H7 (cell line): ENCODE measurements around the gene ZFYVE27. TPM values are rescaled to one million over a fixed set of nuclear protein-coding genes. Genes with fewer than 3 reads are reported as not detected.

Experiments used
- DNase-seq: peaks from one replicate; pipeline ENCODE4 v3.0.0; 2012
- H3K27me3 ChIP-seq: 2 replicates; pipeline ENCODE4 v1.6.0; 2011; ENCODE audit warnings: mild to moderate bottlenecking, low read length; ENCODE audit not compliant: control insufficient read depth, insufficient read depth
- H3K36me3 ChIP-seq: replicated peaks from 2 replicates; pipeline ENCODE4 v1.5.1; 2011; ENCODE audit warnings: low read length; ENCODE audit not compliant: control insufficient read depth, insufficient read depth
- H3K4me3 ChIP-seq: 2 replicates; pipeline ENCODE4 v1.5.1; 2011; ENCODE audit warnings: low read depth, mild to moderate bottlenecking, control low read depth, low read length, moderate library complexity; ENCODE audit not compliant: insufficient read depth
- total RNA-seq: library from RNA; depleted of rRNA; stranded (reverse); fragments of >200 nt; shearing (Covaris generic); gene quantifications from 2 replicates; pipeline ENCODE4 v1.2.3, GENCODE V29; 2014

Gene ZFYVE27
- total RNA-seq, 1 experiment from 2014 or later = 19.2 TPM

DNA sequence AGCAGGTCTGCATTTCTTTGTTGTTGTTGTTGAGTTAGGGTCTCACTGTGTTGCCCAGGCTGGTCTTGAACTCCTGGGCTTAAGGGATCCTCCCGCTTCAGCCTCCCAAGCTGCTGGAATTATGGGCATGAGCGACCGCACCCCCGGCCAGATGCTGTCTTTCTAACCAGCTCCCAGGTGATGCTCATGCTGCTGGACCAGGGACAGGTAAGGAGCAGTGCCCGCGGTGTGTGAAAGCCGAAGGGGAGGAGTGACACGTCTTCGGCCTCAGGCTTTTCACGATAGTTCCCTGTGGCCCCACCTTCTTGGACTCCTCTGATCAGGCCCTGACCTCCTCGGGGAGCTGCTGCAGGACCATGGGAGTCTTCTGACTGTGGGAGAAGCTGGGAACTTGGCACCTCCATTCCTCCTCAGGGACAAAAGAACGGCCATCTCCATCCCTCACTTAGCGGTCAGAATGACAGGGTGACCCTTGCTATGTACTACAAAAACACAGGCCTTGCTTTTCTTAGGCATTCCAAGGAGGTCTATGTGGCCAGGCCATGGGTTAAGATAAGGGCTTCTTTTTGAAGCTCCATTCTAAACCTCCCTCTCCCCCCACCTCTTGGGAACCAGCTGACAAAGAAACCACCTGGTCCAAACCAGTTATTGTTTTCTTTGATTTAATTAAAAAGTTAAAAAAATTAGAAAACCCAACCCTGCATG lies 29.3 kb downstream of the ZFYVE27 start:
- no peak for DNase-seq

GRCh38 chr10:97766996-97767924 lies 30.3 kb downstream of the ZFYVE27 start:
- Histone ChIP-seq H3K4me3 (no peak overlapping the region), H3K27me3 (peaks cover 34% of the 10 kb centered on the region), H3K36me3 (no peaks in the 10 kb centered on the region)
- DNase-seq = no peak

More for the DNA sequence above, 29.3 kb downstream of the ZFYVE27 start:
- H3K36me3 ChIP-seq = no peaks in the 10 kb centered on the region
- peaks cover 26% of the 10 kb centered on the region for H3K27me3 ChIP-seq
- no peak overlapping the region for H3K4me3 ChIP-seq

GRCh38 chr10:97768322-97769315 lies 31.7 kb downstream of the ZFYVE27 start:
- no peak for DNase-seq
- Histone ChIP-seq H3K27me3 (peaks cover 47% of the 10 kb centered on the region), H3K4me3 (no peak overlapping the region), H3K36me3 (no peaks in the 10 kb centered on the region)

DNA sequence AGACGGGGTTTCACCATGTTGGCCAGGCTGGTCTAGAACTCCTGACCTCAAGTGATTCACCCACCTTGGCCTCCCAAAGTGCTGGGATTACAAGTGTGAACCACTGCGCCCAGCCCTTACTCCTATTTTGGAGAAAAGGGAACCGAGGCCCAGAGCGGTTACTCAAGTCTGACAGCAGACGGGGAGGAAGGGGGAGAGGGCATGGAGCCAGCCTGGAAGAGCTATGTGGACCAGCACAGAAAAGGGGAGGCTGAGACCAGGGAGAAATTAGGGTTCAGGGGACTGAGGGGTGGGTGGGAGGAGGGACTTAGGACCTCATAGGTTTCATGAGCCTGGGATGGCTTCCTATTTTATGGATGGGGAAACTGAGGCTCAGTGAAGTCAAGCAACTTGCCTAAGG lies 33.3 kb downstream of the ZFYVE27 start:
- no peak overlapping the region for H3K4me3 ChIP-seq
- no peaks in the 10 kb centered on the region for H3K36me3 ChIP-seq
- no peak for DNase-seq
- peaks cover 48% of the 10 kb centered on the region for H3K27me3 ChIP-seq

DNA sequence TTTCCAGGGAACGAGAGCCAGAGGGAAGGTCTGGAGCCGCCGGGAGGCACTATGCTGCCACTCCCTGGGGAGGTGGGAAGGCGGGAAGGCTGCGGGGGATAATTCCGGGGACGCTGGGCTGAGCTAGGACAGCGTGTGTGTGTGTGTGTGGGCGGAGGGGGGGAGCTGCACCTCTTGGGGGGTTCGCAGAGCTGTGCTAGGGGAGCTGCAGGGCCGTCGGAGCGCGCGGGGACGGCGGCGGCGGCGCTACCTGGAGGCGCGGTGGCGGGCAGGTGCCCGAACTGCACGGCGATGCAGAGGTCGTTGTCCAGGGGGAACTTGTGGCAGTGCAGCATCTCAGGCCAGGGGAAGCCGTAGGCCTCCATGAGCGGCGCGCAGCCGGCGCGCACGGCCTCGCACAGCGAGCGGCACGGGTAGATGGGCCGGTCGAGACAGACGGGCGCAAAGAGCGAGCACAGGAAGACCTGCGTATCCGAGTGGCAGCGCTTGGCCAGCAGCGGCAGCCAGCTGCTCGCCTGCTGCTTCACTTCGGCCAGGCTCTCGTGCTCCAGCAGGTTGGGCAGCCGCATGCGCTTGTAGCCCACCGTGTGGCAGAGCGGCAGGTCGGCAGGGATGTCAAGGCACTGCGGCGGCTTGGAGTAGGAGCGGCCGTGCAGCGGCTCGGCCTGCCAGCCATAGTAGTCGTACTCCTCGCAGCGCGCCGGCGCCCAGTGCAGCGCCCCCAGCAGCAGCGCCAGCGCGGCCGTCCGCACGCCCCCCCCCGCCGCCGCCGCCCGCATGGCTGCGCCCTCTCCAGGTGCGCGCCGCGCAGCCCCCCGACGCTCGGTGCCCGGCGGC lies 34.3 kb downstream of the ZFYVE27 start:
- Histone ChIP-seq H3K27me3 (peaks cover 48% of the 10 kb centered on the region), H3K4me3 (peak overlapping the region; percentile 64), H3K36me3 (no peaks in the 10 kb centered on the region)
- peak; percentile 88 for DNase-seq

- H3K36me3 ChIP-seq = no peaks in the 10 kb centered on the region
- peak; percentile 95 for DNase-seq
- peak within 1 kb of the TSS; percentile 64 for H3K4me3 ChIP-seq
- peaks cover 48% of the 10 kb centered on the region for H3K27me3 ChIP-seq
Measured at GRCh38 chr10:97771913-97772823, 35.2 kb downstream of the ZFYVE27 start, which contains the start of gene SFRP5. Gene SFRP5, minus strand, starts transcription at chr10:97771999. Its CDS starts 166 bp downstream, at chr10:97771833.

DNA sequence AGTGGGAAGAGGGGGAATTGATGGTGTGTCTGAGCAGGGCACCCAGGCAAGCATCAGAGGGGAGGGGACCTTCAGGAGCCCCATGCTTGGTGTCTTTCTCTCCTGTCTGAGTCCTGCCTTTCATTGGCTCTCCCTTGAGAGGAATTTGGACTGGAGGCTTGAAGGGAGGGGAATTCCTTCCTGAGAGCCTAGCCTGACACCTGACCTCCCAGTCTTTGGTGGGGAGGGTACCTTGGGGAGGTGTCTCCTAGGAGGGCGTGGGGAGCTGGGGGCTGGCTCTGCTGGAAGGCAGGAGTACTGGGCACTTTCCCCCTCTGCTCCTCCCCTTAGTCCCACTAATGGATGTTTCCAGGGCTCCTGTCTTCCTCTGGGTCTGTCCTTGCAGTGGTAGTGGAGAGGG lies 36.2 kb downstream of the ZFYVE27 start:
- Histone ChIP-seq H3K4me3 (no peak overlapping the region), H3K36me3 (no peaks in the 10 kb centered on the region), H3K27me3 (peaks cover 48% of the 10 kb centered on the region)
- DNase-seq = peak; percentile 78

DNA sequence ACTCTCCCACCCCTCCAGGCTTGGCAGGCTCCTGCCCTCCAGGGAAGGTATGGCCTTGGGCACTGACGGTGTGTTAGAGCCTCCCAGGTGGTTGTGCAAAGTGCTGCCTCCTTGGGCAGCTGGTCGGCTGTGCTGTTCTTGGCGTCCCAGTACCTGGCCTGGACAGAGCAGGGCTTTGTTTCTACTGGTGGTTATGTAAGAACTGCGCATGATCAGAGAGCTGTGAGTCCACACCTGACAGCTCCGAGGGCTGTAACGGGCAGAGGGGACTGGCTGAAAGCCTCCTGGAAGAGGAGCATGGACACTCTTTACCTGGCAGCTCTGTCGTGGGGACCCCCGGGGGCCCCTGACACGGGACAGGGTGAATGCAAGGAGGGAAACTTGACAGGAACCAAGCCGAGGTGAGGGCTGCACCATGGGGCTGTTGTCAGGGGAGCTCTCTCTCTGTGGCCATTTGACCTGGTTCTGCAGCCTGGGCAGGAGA lies 37.9 kb downstream of the ZFYVE27 start:
- Histone ChIP-seq H3K36me3 (no peaks in the 10 kb centered on the region), H3K4me3 (no peak overlapping the region), H3K27me3 (peaks cover 36% of the 10 kb centered on the region)
- no peak for DNase-seq

GRCh38 chr10:97777143-97777542 lies 40.2 kb downstream of the ZFYVE27 start:
- DNase-seq = no peak
- Histone ChIP-seq H3K27me3 (peaks cover 15% of the 10 kb centered on the region), H3K4me3 (no peak overlapping the region), H3K36me3 (no peaks in the 10 kb centered on the region)

DNA sequence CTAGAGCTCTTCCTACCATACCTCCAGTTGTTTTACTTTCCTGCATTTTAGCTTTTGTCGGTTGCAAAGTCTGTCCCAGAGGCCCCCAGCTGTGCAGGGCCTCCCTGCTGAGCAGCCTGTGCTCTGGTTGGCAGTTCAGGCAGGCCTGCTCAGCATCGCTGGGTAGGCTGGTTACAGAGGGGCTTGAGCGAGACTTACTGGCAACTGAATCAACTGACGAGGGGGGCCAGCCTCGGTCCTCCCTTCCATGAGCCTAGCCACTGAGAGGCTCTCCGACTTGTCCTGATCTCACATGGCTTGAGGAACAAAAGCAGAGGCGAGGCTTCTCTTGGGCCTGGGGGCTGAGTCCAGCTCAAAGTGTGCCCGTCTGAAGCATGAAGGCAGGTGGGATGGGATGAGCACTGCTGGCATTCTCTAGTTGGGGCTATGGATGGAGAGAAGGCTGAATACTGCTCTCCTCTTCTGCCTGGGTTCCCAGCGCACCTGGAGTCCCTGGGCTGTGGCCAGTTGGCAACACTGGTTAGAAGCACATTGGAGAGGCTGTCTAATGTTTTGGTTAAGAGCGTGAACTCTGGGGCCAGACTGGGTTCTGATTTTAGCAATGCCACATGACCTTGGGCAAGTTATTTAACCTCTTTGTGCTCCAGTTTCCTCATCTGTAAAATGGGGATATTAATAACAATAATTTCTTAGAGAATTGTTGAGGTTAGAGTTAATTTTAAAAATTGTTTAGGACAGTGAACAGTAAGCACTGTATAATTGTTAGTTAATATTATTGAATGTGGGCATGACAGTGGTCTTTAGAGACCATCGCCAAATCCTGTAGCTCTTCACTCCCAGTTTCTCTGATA lies 41.7 kb downstream of the ZFYVE27 start:
- Histone ChIP-seq H3K4me3 (no peak overlapping the region), H3K36me3 (no peaks in the 10 kb centered on the region), H3K27me3 (no peaks in the 10 kb centered on the region)
- DNase-seq = peak; percentile 74

DNA sequence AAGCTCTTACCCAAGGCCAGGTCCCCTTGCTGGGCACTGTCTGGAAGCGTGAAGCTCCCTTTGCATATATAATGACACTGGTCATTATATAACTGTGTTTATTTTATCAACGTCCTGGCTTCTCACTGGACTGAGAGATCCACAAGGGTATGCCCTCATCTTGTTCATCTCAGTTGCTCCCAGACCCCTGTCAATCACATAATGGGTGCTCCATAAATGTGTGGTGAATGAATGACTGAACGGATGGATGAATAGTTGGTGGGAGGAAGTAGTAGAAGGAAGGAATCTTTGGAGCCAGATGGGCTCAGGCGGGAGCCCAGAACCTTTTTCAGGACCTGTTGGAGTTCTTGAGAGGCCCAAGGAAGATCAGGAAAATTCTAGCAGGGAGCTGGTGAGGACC lies 42.6 kb downstream of the ZFYVE27 start:
- no peak for DNase-seq
- H3K27me3 ChIP-seq = no peaks in the 10 kb centered on the region
- no peak overlapping the region for H3K4me3 ChIP-seq
- no peaks in the 10 kb centered on the region for H3K36me3 ChIP-seq

- no peak for DNase-seq
- Histone ChIP-seq H3K36me3 (no peaks in the 10 kb centered on the region), H3K27me3 (no peaks in the 10 kb centered on the region), H3K4me3 (no peak overlapping the region)
Measured at GRCh38 chr10:97779975-97780374, 43.0 kb downstream of the ZFYVE27 start.
